Bone marrow (tissue), 2 donors: ENCODE measurements around the gene NACC2.
A peak's percentile ranks its signal among the peaks of the same experiment; 100 is the strongest.
"Not testable (repeated sequence)": the region's sequence is repeated elsewhere in the genome, so short reads cannot be mapped to it uniquely, and the experiment has no call there.

Experiments used
- DNase-seq, 2 donors: peaks; one replicate each; lab custom pipeline; 2025; lab: John Stamatoyannopoulos, UW

Gene NACC2

DNA sequence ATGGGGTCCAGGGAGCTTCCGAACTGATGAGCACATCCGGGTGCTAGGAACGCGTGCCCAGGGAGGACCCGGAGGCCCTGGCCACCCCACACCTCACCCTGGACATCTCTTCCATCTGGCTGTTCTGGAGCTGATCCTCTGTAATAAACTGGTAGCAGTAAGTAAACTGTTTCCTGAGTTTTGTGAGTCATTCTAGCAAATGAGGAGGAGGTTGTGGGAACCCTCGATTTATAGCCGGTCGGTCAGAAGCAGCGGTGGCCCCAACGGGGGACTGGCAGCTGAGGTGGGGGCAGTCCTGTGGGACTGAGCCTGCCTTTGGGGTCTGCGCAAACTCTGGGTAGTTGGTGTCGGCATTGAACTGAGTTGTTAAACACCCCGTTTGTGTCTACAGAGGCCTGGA, 118.6 kb downstream of the NACC2 start:
- no peak for DNase-seq

GRCh38 chr9:135975834-135976233, 119.3 kb downstream of the NACC2 start:
- no peak for DNase-seq

- DNase-seq = no peak
Observed at GRCh38 chr9:135974220-135974573, 120.9 kb downstream of the NACC2 start.

GRCh38 chr9:135973277-135974219, 121.5 kb downstream of the NACC2 start:
- no peak for DNase-seq

DNA sequence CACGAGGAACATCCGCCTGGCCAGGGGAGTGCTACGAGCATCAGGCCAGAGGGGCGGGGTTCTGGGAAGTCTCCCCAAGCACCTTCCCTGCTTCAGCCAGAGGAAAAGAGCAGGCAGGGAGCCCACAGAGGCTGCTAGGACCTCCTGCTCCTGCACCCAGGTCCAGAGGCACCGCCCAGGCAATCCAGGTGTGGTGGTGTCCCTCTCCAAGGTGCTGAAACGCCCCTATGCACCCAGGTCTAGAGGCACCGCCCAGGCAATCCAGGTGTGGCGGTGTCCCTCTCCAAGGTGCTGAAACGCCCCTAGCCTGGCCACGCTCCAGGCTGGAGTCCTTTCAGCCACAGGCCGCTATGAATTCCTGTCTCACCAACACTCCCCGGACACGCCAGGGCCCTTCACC, 123.2 kb downstream of the NACC2 start:
- no peak for DNase-seq

DNA sequence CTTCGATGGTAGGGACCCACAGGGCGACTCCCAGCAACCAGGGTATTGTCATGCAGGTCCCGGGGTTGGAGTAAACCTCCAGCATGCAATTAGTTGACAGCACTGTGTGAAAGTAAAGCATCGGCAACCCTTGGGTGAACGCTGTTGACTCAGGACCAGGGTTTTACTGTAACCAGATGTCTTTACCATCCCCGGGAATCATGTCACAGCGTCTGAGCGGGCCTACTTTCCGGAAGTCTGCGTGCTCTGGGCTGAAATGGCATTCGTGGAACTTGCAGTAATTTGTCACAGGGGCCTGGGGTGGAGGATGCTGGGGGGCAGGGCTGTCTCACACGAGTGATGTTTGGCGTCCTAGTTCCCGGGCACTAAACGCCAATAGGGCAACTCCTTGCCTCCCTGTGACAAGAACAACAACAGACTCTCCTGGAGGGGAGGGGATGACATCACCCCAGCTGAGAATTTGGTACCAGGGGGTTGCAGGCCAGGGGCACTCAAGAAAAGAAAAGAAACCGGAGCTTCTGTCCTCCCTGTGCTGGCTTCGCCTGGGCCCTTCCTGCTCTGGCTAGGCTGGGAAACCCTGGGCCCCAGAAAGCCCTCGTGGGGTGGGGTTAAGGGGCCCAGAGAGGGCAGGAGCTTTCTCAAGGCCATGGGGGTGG, 123.8 kb downstream of the NACC2 start:
- DNase-seq = no peak

DNA sequence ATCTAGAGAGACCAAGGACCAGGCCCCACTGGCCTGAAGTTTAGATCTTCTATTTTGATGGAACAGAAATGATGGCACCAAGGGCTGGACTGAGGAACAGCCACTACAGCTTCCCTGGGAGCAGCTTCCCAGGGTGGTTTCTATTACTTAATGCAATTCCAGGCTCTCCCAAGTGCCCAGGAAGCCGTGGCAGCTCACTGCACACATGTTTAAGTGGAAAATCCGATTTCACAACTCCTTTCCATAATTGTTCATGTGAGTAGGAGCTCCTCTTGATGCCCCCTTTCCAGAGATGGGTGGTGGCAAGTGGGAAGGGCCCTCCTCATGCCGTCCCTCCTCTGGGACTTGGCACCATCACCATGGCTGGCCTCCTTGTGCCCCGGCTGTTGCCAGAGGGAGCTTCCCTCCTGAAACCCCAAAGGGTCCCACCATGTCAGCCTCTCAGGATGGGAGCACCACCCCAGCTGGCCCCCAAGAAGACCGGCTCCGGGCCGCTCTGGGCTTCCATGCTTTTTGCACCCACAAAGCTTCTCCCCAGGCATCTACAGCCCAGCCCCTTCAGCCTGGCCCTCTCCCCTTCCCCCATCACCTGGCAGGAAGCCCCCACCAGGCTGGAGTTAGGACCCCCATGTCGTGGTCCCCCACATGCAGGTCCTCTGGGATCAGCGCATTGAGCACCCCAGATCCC, 124.8 kb downstream of the NACC2 start:
- no peak for DNase-seq

GRCh38 chr9:135969064-135969683, 125.9 kb downstream of the NACC2 start:
- DNase-seq = peak; percentile 13 to 73

DNA sequence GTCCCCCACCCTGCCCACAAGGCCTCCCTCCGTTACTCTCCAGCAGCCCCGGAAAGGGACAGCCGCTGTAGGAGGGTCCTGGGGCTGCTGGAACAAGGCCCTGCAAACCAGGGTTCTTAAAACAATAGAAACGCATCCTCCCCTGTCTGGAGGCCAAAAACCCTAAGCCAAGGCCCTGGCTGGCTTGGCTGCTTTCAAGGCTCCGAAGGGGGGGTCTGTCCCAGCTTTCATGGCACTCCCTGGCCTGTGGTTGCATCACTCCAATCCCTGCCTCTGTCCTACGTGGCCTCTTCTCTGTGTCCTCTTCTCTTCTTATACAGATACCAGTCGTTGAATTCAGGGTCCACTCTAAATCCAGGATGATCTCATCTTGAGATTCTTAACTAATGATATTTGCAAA, 126.5 kb downstream of the NACC2 start:
- DNase-seq = no peak

DNA sequence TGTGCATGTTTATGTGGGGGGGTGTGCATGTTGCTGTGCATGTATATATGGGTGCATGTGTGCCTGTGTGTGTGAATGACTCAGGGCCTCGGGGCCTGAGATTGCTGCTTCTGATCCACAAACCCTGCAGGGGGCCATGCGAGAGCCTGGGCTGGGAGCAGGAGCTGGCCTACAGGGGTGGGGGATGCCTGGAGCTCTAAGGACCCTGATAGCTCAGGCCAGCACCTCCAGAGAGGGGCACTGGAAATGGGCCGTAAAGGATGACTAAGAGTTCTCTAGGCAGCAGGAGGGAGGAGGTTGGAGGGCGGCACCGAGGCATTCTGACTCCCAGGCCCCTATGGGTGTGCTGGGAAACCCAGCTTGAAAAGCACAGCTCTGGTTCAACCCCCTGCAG, 127.0 kb downstream of the NACC2 start:
- no peak for DNase-seq

DNA sequence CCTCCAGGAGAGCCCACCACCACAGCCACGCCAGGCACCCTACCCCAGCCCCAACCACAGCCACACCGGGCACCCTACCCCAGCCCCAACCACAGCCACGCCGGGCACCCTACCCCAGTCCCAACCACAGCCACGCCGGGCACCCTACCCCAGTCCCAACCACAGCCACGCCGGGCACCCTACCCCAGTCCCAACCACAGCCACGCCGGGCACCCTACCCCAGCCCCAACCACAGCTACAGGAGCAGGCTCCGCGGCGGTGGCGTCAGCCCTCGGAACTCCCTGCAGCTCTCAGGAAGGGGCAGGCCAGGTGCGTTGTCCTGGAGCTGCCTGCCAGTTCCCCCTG, 128.2 kb downstream of the NACC2 start:
- not testable (repeated sequence) for DNase-seq

DNA sequence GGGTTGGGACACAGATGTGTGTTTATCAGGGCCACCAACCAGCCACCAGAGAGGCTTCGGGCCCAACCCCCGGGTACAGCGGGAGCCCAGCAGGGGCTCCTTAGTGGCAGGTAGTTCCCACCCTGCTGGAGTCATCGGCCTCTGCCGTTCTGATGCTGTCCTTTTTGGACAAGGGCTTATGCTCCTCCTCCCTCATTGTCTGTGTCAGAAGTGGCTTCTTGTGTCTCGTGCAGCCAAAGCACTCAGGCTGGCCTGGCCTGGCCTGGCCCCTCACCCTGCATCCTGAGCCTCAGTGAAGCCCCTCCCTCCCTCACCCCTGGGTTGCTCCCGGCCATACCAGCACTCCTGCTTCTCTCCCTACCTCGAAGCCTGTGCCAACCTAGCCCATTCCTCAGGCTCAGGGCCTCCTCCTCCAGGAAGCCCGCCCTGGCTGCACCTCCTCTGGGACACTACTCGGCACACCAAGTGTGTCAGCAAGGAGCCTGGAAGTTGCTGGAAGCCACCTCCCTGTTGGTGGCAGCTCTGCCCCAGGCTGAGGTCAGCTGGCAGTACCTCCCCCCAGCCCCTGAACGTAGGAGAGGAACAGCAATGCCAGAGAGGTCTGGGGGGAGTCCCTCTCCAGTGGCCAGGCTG, 129.8 kb downstream of the NACC2 start:
- no peak for DNase-seq

DNA sequence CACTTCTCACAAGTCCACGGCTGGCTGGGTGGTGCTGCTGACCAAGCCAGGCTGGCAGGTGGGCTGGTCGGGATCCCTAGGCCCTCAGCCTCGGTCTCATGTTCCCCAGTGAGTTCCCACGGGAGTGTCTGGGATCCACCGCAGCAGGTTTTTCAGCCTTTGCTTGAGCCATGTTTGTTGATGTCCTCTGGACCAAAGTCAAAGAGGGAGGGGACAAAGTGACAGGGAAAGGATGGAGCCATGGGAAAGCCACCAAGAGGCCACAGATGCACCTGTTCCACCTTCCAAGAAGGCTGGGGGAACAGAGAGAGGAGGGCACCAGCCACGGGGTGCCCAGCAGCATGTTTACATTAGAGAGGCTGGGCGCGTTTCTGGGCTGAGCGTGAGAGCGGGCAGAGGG, 131.2 kb downstream of the NACC2 start:
- no peak for DNase-seq

DNA sequence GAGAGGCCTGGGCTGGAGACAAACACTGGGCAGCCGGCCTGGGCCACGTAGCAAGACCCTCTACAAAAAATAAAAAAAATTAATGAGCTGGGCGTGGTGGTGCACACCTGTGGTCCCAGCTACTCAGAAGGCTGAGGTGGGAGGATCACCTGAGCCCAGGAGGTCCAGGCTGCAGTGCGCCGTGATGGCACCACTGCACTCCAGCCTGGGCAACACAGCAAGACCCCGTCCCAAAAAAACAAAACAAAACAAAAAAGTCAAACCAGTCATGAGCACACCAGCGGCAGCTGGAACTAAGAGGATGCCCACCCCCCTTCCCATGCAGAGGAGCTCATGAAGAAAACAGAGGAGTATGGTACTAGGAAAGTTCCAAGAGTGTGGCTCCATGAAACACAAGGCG, 131.8 kb downstream of the NACC2 start:
- DNase-seq = no peak

- no peak for DNase-seq
Observed at GRCh38 chr9:135962696-135963307, 132.3 kb downstream of the NACC2 start.

DNA sequence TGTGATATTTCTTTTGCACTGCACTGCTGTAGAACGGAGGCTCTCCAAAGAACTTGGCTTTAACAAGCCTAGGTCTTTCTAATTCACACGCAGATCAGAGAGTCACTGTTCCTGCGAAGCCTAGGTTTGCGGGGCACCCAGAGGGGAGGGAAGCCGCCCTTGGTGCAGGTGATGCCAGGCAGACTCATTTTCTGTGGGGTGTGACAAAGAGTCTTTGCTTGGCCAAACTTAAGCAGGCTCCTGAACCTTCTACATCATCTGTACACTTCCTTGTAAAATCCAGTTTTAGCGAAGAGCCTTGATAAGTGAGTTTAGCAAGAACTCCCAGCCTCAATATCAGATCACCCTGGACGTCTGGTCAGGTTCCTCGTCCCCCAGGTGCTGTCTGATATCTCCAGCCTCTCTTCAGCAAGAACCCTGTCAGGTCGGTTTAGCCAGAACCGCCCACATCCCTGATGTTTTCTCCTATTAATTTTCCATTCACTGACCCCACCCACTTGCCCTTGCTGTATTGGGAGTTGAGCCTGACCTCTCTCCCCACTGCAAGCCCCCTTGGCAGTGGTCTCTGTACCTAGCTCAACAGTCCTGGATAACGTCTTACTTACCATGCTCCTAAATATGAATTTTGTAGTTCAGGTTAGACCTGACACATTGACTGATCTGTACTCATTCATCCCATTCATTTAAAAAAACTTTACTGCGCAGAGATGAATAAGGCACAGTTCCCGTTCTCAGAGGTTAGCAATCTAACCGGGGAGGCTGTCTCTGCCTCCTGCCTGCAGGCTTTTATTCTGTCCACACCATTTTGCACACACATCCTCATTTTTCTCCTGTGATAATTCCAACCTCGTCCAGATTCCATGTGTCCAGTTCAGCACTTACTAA, 133.0 kb downstream of the NACC2 start:
- peak in 1 of 2 donors; percentile 13 for DNase-seq

DNA sequence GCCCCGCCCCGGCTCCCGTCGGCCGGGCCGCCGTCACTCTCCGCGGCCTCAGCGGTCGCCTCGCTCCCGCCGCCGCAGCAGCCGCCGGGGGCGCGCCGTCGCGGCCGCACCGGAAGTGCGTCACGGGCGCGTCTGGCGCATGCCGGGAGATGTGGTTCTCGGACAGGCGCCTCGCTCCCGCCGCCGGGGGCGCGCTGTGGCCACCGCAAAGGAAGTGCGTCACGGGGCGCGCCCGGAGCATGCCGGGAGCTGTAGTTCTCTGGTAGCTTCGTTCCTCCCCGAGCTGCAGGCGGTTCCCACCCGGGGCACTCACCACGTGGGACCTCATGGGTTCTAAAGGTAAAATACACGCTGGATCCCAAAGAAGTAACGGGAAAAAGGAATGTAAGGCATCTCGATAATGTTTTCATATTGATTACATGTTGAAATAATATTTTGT, 133.8 kb downstream of the NACC2 start, which contains the start of gene UBAC1:
Gene UBAC1 (minus strand): TSS at position 97 of the 439 bp plus-strand sequence. CDS start 211 bp downstream, outside the sequence.
- peak; percentile 70 to 71 for DNase-seq

GRCh38 chr9:135960411-135961276, 134.4 kb downstream of the NACC2 start:
- DNase-seq = no peak

- DNase-seq = no peak
Observed at GRCh38 chr9:135959814-135960213, 135.3 kb downstream of the NACC2 start.
